Stimulated activated CD8-positive, alpha-beta memory T cell treated with anti-CD3 and anti-CD28 coated beads, Interleukin-15, amount 100 ng/mL, for 4 hours (primary cell): Measurements from ENCODE around the gene PLA2G4F.
"Not testable (repeated sequence)": the region's sequence is repeated elsewhere in the genome, so short reads cannot be mapped to it uniquely, and the experiment has no call there.

ENCODE experiments used
- DNase-seq, 2 donors: peaks; one replicate each; pipeline ENCODE4 v3.0.0-alpha.2; 2020; ENCODE audit warnings: low read depth in 2 of 2

PLA2G4F gene

DNA sequence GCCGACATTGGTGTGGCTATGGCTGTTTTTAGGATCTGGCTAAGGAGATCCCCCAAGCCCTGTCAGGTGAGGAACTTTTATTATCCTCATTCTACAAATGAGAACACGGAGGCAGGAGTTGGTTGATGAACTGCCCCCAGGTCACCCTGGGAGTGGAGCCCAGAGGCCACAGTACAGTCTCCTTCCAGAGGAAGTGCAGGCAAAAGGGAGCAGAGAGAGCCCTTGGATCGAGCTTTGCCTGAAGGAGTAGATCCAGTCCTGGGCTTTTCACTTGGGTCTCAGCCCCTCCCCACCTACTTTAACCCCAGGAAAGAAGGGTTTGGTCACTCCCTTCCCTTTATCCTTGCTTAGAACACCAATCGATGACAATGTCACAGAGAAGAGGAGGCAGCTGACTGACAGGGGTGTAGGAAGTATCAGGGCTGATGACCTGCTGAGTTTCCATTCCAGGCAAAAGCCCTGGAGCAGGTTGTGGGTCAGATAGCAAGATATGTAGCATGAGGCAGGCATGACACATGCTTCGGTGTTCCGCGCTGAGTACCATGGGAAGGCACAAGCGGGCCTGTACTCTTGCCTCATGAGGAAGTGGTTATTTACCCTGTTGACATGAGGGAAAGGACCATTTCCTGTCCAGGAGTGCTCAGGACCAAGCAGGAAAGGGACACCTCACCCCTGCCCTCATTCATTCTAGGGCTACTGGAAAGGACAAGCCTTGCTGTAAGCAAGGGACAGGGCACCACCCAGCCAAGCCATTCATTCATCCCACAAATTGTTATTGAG, 56.2 kb downstream of the PLA2G4F start:
- DNase-seq: no peak

DNA sequence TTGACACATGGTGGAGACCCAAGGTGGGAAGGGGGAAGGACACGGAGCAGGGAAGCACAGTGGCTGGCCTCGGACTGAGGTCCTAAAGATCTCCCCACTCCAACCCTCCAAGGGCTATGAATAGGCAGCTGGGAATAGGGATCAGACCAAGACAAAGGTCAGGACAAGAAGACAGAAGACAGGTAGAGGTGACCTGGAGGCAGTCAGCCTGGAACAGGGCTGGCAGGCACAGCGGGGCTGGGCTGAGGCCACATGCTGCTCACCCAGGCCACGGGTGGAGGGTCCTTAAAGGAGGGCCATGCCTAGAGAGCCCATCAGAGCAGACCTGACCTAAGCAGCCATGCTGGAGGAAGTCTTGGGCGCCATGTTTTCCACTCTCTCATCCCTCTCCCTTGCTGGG, 59.4 kb downstream of the PLA2G4F start:
- DNase-seq: no peak

DNA sequence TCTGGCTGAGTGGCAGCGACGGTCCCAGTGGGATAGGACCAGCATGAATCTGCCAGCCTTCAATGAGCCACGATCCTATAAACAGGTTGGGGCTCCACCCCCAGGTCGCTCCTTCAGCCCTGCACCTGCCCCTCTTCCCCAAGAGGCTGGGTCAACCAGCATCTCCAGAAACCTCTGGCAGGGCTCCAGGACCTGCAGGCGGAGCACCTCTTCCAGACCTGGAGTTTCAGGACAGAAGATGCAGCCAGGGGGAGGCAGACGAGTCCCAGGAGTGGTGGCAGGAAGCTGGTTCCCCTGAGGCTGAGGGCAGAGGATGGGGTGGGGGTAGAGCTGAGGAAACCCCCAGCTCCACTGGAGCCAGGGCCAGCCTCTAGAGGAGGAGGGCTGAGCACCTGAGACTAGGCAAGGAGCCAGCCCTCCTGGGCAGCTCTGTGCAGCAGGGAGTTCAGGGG, 61.9 kb downstream of the PLA2G4F start, which contains the start of gene PLA2G4D:
TSS of gene PLA2G4D (minus strand) at position 51 of the 452 bp plus-strand sequence. CDS start 103 bp downstream, outside the sequence.
- DNase-seq: no peak

DNA sequence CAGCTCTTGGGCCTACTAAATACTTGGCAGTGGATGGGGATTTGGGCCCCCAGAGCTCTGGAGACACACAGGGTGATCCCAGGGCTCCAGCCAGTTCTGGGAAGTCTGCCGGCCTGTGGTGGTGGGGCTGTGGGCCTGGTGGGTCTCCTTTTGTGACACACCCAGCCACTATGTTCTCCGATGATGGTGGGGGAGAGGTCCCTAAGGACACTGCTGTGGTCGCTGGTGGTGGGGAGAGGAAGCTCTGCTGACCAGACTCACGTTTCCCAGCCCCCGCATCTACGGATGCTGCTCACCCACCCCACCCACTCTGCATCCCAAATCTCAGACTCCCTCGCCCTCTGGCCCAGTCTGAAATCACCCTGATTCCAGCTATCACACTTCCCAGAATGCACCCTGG, 62.5 kb downstream of the PLA2G4F start:
- DNase-seq: no peak

DNA sequence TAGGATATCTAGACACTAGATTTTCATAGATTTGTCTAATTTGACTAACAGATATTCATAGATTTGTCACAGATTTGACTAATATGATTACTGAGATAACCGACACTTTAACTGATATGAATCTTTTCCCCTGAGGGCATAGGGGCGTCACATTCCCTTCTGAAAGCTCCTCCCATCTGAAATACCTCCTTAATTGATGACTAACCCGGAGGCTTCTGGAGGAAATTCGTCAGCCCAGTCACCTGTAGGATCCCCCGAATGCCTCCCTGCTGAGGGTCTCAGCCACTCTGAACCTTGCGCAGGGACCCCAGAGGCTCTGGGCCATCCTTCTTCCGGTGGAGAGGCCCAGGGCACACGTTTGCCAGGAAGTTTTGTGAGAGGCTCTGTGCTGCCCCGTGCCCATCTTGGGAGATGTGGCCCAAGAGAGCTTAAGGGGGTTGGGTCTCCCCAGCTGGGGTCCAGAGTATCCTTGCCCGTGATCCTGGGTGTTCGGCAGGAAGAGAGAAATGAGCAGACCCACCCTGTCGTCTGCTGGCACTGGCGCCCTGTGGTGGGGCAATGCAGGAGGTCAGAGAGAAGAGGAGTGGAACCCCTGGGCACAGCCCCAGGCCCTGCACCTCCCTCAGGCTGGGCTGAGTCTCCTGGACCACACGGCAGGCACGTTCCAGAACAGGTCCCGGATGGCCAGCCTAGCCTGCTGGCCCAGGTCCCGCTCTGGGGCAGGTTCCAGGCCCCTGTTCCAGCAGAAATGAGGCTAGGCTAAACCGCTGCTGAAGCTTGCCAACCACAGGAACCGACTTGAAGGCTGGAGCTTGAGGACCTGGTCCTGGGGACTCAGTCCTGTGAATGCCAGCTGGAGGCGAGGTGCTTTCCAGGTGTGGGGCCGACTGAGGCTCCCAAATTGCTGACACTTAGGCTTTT, 63.8 kb downstream of the PLA2G4F start:
- DNase-seq: no peak

DNA sequence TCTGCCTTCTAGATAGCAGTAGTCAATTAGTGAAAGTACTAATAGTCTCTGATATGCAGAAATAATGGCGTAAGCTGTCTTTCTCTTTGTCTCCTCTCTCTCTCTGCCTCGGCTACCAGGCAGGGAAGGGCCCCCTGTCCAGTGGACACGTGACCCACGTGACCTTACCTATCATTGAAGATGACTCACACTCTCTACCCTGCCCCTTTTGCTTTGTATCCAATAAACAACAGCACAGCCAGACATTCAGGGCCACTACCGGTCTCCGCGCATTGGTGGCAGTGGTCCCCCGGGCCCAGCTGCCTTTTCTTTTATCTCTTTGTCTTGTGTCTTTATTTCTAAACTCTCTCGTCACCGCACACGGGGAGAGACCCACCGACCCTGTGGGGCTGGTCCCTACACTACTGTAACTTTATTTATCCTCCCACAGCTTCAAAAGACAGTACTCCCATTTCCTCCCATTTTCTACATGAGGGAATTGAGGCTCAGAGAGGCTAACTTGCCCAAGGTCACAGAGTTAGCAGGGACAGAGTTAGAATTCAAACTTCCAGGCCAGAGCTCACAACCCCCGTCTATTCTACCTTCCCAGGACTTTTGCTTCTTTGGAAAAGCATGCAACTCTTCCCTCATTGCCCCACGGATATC, 64.6 kb downstream of the PLA2G4F start:
- not testable (repeated sequence) for DNase-seq

DNA sequence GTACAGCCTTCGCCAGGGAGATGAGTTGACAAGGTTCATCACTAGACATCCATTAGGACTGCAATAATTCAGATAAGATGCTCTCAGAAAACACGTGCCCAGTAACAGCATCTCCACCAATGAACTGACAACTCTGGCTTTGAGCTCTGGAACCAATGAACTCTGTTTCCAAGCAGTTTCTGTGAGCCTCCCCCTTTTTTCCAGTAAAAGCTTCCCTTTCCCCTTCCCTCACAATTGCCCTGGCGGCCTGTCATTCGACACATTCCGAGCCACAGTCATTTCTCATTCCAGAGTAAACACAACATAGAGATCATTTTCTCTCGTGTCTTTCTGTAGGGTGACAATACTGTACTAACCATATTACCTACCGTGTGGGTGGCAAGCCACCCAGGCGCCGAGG, 65.7 kb downstream of the PLA2G4F start:
- DNase-seq: no peak

GRCh38 chr15:42090370-42090769, 66.1 kb downstream of the PLA2G4F start:
- no peak for DNase-seq

DNA sequence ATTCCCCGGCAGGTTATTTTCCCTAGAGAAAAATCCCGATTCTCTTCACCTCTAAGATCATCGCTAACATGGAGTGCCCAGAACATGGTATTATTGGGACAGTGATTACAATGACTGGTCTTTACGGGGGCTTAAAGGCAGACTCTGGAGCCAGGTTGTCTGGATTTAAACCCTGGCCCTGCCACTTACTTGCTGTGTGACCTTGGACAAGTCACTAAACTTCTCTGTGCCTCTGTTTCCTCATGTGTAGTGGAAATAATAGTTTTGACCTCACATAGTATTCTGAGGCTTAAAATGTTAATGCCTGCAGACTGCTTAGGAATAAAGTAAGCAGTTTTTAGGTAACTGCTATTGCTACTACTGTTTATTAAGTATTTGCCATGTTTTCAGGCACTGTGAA, 66.5 kb downstream of the PLA2G4F start:
- DNase-seq: no peak
